C4-2B (cell line): Measurements from ENCODE around the gene FAAP100.

Experiments used
- CTCF ChIP-seq: fragments of 450-650 bp; conservative IDR thresholded peaks from 2 replicates; pipeline ENCODE4 v1.5.1; 2017; ENCODE audit warnings: mild to moderate bottlenecking
- ZFX ChIP-seq: fragments of 450-650 bp; IDR thresholded peaks from 2 replicates; pipeline ENCODE4 v1.6.1; 2017

DNA sequence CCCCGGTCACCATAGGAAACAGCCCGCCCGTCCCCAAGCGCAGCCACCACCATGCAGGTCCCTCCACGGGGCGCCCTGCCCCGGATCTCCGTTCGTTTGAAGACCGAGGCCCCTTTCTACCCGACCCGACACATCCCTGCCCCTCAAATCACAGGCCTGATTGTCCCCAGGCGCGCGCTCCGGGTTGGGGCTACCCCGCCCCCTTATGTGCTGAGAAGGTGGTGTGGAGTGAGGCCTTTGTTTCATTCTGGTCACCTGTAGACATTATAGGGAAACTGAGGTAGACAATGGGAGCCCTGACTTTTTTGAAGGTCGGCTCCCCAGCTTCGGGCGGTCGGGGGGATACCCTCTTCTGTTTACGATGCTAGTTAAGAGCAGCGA, 38.8 kb downstream of the FAAP100 start:
- TF ChIP-seq CTCF (no peak), ZFX (no peak)
